G401 (cell line): ENCODE data around the gene HK1. TPM values are rescaled to one million over a fixed set of nuclear protein-coding genes. Genes with fewer than 3 reads are reported as not detected.
"Not testable (repeated sequence)": the region's sequence is repeated elsewhere in the genome, so short reads cannot be mapped to it uniquely, and the experiment has no call there.

ENCODE experiments used
- DNase-seq: peaks from one replicate; pipeline ENCODE4 v3.0.0-alpha.2; 2015; ENCODE audit warnings: low spot score
- in situ Hi-C: cut with HindIII; loops from 2 replicates; pipeline ENCODE4 v1.10.0; 2016; ENCODE audit warnings: low sequenced_read_pairs, mixed read lengths
- total RNA-seq: library from RNA; depleted of rRNA; stranded (reverse); fragments of >200 nt; shearing (Covaris generic); gene quantifications from 2 replicates; pipeline ENCODE4 v1.2.3, GENCODE V29; 2014

Gene HK1
- total RNA-seq, 1 experiment from 2014 or later: 52.3 TPM

GRCh38 chr10:69295027-69295636 is 16.8 kb downstream of the HK1 start:
- in situ Hi-C loops: no loop called here
- no peak for DNase-seq

DNA sequence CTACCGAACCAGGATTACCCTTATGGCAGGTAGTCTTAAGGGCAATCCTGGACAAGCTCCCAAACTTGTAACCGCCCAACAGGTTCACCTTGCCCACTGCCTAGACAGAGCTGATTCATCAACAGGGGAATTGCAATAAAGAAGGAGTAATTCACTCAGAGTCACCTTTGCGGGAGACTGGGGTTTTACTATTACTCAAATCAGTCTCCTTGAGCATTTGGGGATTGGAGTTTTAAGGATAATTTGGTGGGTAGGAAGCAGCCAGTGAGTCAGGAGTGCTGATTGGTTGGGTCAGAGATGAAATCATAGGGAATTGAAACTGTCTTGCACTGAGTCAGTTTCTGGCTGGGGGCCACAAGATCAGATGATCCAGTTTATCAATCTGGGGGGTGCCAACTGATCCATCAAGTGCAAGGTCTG is 25.3 kb downstream of the HK1 start:
- in situ Hi-C loops: no loop called here
- no peak for DNase-seq

DNA sequence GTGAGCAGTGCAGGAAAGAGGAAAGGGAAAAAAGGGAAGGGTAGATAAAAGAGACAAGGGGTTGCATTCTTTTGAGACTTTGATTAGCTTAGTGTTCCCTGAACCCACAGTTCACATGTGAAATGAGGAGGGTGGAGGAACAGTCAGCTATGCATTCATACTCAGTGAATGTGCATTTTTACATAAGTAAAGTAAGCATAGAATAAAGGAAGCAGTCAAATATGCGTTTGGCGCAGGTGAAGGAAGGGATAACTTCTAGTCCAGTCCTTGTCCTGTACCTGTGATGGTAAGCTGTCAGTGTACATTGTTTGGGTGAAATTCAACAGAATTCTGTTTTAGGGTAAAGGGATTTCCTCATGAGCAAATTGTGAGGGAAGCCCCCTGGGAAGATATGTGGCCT is 28.1 kb downstream of the HK1 start:
- DNase-seq: no peak
- in situ Hi-C loops: no loop called here

DNA sequence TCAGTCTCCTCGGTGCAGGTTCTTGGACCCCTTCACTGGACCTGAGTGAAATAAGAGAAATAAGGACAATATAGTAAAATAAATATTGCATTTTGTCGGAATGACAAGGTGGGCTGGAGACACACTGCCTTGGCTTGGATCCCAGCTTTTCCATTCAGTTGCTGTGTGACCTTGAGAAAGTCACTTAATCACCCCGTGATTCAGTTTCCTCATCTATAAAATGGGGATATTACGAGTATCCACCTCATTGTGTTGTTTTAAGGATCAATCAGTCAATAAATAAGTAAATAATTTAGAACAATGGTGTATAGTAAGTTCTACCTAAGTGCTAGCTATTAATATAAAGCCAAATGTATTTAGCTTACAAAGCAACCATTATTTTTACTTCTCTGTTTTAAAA is 29.1 kb downstream of the HK1 start:
- in situ Hi-C loops: no loop called here
- no peak for DNase-seq

DNA sequence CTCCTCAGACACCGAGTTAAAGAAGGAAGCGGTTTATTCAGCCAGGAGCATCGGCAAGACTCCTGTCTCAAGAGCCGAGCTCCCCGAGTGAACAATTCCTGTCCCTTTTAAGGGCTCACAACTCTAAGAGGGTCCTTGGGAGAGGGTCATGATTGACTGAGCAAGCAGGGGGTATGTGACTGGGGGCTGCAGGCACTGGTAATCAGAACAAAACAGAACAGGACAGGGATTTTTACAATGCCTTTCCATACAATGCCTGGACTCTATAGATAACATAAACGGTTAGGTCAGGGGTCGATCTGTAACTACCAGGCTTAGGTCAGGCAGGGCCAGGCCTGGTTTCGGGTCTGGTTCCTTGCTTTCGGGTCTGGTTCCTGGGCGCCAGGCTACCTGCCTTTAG is 30.0 kb downstream of the HK1 start:
- DNase-seq, in situ Hi-C loops: not testable (repeated sequence)

DNA sequence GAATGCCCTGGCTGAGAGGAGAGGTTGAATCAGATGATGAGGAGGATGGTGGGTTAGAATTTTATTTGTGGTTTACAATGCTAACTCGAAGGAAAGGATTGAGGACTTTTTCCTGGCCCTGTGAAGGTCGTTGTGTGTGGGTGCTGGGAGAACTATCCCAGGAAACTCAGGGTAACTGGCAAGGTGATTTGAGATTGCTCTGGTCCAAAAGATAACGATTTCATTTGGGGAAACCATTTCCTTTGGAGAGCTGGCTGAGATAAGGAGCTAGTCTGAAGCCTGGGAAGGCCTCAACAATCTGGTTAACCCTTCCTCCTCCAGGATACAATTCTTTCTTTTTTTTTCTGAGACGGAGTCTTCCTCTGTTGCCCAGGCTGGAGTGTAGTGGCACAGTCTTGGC is 33.0 kb downstream of the HK1 start:
- no peak for DNase-seq
- in situ Hi-C loops: no loop called here

DNA sequence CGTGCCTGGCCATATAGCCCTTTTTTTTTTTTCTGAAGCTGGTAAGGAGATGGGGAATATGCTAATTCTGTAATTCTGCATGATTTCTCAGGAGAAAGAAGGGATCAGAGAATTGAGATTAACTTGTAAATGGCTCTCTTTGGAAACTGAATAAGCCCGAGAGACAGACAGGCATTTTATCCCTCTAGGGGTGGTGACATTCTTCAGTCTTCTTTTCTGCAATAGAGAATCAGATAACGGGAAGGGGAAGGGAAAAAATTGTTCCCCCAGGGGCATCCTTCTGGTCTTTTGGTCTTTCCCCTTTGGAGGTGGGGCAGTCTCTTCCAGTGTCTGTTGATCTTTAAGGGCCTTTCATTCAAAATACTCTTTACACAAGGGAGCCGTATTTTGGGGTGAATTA is 34.2 kb downstream of the HK1 start:
- in situ Hi-C loops: no loop called here
- DNase-seq: no peak

- no peak for DNase-seq
- in situ Hi-C loops: no loop called here
Observed at GRCh38 chr10:69315100-69315542, 36.8 kb downstream of the HK1 start.

- in situ Hi-C loops: no loop called here
Observed at GRCh38 chr10:69315610-69316312, 37.5 kb downstream of the HK1 start.

GRCh38 chr10:69316313-69317059 is 38.2 kb downstream of the HK1 start:
- no peak for DNase-seq
- in situ Hi-C loops: no loop called here

More at GRCh38 chr10:69315610-69316312, 37.5 kb downstream of the HK1 start:
- no peak for DNase-seq

DNA sequence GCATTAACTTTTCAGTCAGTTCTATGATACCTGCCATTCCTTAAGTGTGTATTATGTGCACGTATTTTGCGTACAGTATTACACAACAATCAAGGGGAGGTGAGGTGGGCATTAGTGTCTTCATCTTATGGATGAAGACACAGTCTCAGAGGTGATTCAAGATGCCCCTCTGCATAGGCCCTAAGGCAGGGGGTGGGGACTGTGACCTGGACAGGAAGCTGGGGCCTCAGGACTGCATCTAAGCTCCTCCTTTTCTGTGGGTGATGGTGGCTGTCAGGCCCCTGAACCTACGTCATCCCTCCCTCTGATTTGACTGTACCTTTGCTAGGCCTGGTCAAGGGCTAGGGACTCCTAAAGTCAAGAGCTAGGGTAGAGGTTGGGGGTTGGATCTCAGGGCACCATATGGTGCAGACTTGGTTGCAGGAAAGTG is 38.9 kb downstream of the HK1 start:
- no peak for DNase-seq
- in situ Hi-C loops: no loop called here

DNA sequence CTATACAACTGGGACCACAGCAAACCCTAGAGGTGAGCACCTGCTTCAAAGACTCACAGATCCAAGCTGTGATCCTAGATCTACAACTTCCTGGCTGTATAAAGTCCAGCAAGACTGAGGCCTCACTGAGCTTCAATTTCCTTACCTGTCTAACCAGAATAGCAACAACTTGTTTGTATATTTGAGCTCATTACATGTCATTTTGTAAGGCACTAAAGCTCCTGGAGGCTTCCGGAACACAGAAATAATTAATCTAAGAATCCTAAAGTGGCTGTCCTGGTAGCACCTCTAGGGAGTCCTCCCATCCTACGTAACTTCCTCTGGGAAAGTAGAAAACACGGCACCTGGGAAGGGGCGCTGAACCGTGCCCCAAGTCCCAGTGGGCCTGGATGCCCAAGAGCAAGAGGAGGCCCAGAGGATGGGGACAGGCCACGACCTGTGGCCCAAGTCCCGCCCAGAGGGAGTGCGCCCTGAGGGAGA is 39.4 kb downstream of the HK1 start:
- in situ Hi-C loops: no loop called here
- DNase-seq: peak; percentile 39

DNA sequence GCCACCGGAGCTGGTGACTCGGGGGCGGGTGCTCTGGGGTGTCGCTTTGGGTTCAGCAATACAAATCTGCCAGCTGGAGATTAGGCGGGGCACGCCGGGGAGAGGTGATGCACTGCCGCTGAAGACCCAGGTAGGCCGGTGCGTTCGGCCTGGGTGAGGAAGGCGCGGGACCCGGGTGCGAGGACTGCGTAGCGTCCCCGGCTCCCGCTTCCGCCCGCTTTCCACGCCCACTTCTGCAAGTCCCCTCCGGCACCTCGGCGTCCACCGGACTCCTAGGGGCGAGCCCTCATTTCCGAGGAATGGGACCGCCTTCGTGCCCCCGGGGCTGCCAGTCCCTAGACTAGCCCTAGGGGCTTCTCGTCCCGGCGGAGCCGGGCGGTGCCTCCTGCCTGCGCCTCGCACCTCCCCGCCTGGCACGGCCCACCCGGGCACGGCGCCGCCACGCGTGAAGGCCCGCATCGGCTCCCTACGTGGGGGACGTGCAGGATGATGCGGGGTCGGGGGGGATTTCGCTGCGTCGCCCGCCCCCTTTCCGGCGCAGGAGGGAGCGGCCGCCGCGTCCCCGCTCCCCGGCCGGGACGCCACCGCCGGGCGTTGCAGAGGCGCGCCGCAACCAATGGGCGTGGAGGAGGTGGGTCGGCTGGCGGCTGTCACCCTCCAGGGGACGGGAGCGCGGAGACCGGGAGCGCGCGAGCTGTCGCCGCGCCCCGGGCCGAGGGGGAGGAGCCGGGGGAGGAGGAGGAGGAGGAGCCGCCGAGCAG is 40.0 kb downstream of the HK1 start:
- DNase-seq: peak; percentile 90
- in situ Hi-C loops: no loop called here

DNA sequence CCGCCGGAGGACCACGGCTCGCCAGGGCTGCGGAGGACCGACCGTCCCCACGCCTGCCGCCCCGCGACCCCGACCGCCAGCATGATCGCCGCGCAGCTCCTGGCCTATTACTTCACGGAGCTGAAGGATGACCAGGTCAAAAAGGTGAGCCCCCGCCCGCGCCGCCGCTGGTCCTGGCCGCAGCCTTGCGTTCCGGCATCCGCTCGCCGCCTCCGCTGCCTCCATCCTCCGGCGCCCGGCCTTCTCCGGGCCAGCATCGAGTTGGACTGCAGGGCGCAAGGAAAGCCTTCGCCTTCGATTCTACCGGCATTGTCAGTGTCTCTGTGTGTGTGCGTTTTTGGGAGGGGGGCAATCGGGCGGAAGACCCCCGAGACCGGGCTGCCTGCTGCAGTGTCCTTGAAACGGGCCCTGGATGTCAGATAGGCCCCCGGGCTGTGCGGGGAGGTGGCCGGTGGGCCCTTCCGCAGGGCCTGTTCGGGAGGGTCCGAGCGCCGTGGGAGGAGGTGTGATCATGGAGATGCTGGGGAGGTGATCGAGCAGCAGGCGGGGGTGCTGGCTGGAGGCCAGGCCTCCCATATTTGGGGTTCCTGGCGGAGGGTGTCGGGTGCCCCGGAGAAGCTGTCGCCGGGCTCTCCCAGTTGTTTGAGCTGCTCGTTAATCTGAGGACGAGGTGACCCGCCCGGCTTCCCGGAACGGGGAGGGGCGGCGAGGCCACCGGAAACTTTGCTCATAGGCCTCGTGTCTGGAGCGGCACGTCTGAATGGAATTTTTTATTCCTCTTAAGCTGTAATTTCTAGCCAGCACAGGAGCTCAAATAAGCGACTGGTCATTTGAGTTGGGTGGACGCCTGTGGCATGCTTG is 40.8 kb downstream of the HK1 start:
- peak; percentile 47 for DNase-seq
- in situ Hi-C loops: no loop called here

DNA sequence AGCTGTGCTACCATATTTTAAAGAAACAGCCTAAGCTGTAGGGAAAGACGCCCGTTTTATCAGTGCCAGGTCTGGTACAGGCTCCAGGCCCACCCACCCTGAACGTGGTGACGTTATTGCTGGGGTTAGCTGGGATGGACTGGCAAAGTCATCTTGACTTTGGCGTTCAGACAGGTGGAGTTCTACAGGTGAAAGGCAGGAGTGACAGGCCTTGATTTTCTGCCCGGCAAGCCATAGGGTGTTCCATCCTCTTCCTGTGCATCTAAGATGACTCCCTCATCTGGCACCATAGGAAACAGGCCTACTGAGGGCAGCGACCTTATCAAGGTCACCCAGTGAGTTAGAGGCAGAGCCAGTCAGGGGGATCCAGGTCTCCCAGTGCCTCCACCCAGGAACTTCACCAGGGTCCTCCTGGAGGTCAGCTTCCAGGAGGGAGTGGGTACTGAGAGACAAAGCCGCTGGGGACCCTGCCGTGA is 41.6 kb downstream of the HK1 start:
- in situ Hi-C loops: no loop called here
- DNase-seq: peak; percentile 30

GRCh38 chr10:69320521-69320920 is 42.2 kb downstream of the HK1 start:
- DNase-seq: no peak
- in situ Hi-C loops: no loop called here

DNA sequence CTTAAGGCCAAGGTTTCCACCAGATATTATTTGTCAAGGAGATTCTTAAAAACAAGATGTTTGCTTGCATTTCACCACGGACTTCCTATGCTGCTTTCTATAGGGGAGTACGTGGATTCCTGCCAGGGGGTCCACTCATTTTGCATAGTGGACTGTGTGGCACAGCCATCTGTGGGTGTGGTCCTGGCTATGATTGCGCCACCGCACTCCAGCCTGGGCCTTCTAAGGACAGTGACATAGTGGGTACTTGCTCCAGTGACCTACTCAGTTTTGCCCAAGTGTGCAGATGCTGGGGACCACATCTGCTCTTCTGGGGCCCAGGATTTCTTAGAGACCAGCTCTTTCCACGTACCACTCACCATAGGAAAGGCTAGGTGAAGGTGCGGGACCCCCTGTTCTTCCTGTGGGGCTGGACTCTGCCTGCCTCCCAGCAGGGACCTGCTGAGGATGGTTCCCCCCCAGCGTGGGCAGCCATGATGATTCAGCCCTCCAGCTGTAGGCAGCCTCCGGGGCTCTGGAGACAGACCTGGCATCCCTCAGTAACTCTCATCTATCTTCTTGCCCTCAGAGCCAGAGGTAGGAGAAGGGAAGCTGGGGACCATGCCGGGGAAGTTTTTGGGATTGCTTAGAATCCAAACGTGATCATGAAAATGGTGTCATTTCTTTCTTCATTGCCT is 42.9 kb downstream of the HK1 start:
- in situ Hi-C loops: no loop called here
- DNase-seq: no peak

DNA sequence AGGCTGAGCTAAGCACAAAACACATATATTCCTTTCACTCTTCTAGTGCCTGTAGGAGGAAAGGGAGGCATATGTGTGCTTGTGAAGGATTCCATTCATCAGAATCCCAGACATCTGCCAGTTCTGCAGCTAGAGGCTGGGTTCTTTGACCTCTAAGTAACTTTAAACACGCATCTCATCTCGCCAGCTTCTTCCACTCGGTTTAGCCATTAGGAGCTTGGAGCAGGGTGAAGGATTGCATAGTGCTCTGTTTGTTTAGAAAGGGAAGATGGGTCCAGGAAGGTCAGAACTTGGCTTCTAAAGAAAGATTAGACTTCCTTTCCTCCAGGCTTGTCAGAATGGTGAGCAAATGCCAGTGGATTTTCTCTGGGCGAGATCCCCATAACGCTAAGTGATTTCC is 43.6 kb downstream of the HK1 start:
- in situ Hi-C loops: no loop called here
- no peak for DNase-seq
